PC-3 (cell line): ENCODE results near the gene C10orf143. TPM values are rescaled to one million over a fixed set of nuclear protein-coding genes. Genes with fewer than 3 reads are reported as not detected.

Experiments
- ATAC-seq: fragments of 200-7000 bp; cut with Tn5 transposase; 2 replicates; pipeline ENCODE4 v1.9.1; 2020; ENCODE audit warnings: mild to moderate bottlenecking, moderate library complexity
- BruUV-seq: library from RNA; stranded (reverse); fragments of 400-500 nt; replicated peaks from 2 replicates; lab custom pipeline; 2021; lab: Mats Ljungman, UMichigan
- CTCF ChIA-PET: fragments of 300-600 bp; sonication (Branson Sonifier 250); formaldehyde crosslinking; loops from one replicate; lab custom pipeline; 2022; ENCODE audit warnings: antibody characterized with exemption; lab: Charles Lee
- POLR2A ChIA-PET: fragments of 300-600 bp; sonication (Branson Sonifier 250); formaldehyde crosslinking; loops from one replicate; lab custom pipeline; 2022; ENCODE audit warnings: antibody characterized with exemption; ENCODE audit not compliant: unreplicated experiment; lab: Charles Lee
- DNase-seq: peaks from one replicate; pipeline ENCODE4 v3.0.0-alpha.2; 2015
- H2AFZ ChIP-seq: fragments of 300-600 bp; sonication (generic); 2 replicates; pipeline ENCODE4 v1.6.0; 2016; ENCODE audit warnings: antibody characterized with exemption, low read length
- H3F3A ChIP-seq: fragments of 300-600 bp; sonication (generic); one replicate; pipeline ENCODE4 v1.6.0; 2017; ENCODE audit warnings: antibody characterized with exemption, low read length, control low read depth, mild to moderate bottlenecking; ENCODE audit not compliant: unreplicated experiment
- H3K27ac ChIP-seq: fragments of 300-600 bp; sonication (generic); 2 replicates; pipeline ENCODE4 v1.5.1; 2016; ENCODE audit warnings: mild to moderate bottlenecking, low read length
- H3K27me3 ChIP-seq: fragments of 300-600 bp; sonication (generic); 2 replicates; pipeline ENCODE4 v1.6.1; 2016; ENCODE audit warnings: low read length, mixed read lengths
- H3K36me3 ChIP-seq: fragments of 300-600 bp; sonication (generic); 2 replicates; pipeline ENCODE4 v1.6.1; 2016; ENCODE audit warnings: low read depth, mixed run types, low read length, mixed read lengths
- H3K4me1 ChIP-seq: fragments of 300-600 bp; sonication (generic); 2 replicates; pipeline ENCODE4 v1.5.1; 2016; ENCODE audit warnings: low read length; ENCODE audit not compliant: insufficient read depth
- H3K4me2 ChIP-seq: fragments of 300-600 bp; sonication (generic); 2 replicates; pipeline ENCODE4 v1.6.0; 2016; ENCODE audit warnings: low read length
- H3K4me3 ChIP-seq: fragments of 300-600 bp; sonication (generic); 2 replicates; pipeline ENCODE4 v1.5.1; 2016; ENCODE audit warnings: mild to moderate bottlenecking, low read length, mixed read lengths
- H3K79me2 ChIP-seq: fragments of 300-600 bp; sonication (generic); 2 replicates; pipeline ENCODE4 v1.6.1; 2017; ENCODE audit warnings: low read length, mixed read lengths
- H3K9ac ChIP-seq: fragments of 300-600 bp; sonication (generic); 2 replicates; pipeline ENCODE4 v1.6.0; 2016; ENCODE audit warnings: mild to moderate bottlenecking, low read length
- H3K9me2 ChIP-seq: fragments of 300-600 bp; sonication (generic); replicated peaks from 2 replicates; pipeline ENCODE4 v1.6.1; 2016; ENCODE audit warnings: mixed run types, low read length, mixed read lengths
- H3K9me3 ChIP-seq: fragments of 300-600 bp; sonication (generic); 2 replicates; pipeline ENCODE4 v1.6.1; 2016; ENCODE audit warnings: low read length, mixed read lengths
- H4K20me1 ChIP-seq: fragments of 300-600 bp; sonication (generic); 2 replicates; pipeline ENCODE4 v1.6.1; 2016; ENCODE audit warnings: low read length, mixed read lengths
- CTCF ChIP-seq: fragments of 300-600 bp; sonication (generic); conservative IDR thresholded peaks from 2 replicates; pipeline ENCODE4 v1.5.1; 2017; ENCODE audit warnings: antibody characterized with exemption, low read depth, mild to moderate bottlenecking, low read length
- EZH2 ChIP-seq: fragments of 300-600 bp; sonication (generic); IDR thresholded peaks from one replicate; pipeline ENCODE4 v1.6.1; 2017; ENCODE audit warnings: antibody characterized with exemption, mild to moderate bottlenecking, low read length; ENCODE audit not compliant: unreplicated experiment
- EZH2phosphoT487 ChIP-seq: fragments of 300-600 bp; sonication (generic); IDR thresholded peaks from 2 replicates; pipeline ENCODE4 v1.6.1; 2018; ENCODE audit warnings: mild to moderate bottlenecking, antibody characterized with exemption, low read length, borderline replicate concordance
- intact Hi-C: fragments of 100-400 bp; cut with micrococcal nuclease; formaldehyde crosslinking; loops from 2 replicates; pipeline ENCODE4 v1.9.0; 2023
- total RNA-seq: library from RNA; depleted of rRNA; stranded (reverse); fragments of >200 nt; gene quantifications from 2 replicates; pipeline ENCODE4 v1.2.3, GENCODE V29; 2014

C10orf143 gene
- total RNA-seq, 1 experiment from 2014 or later = not detected

- Histone ChIP-seq H3K9me2 (no peaks in the 10 kb centered on the region), H3K79me2 (no peaks in the 10 kb centered on the region), H3K27ac (no peak overlapping the region), H3K4me3 (no peak overlapping the region), H2AFZ (no peak overlapping the region), H3K4me1 (peaks cover 18% of the 10 kb centered on the region), H3K36me3 (no peaks in the 10 kb centered on the region), H4K20me1 (no peaks in the 10 kb centered on the region), H3K4me2 (no peak overlapping the region), H3K27me3 (no peaks in the 10 kb centered on the region), H3F3A (no peaks in the 10 kb centered on the region), H3K9me3 (no peaks in the 10 kb centered on the region), H3K9ac (no peak overlapping the region)
- DNase-seq (peak; percentile 11), ATAC-seq (no peak)
- POLR2A ChIA-PET = no interaction called here
- CTCF ChIA-PET = no interaction called here
- TF ChIP-seq EZH2phosphoT487 (no peak), CTCF (no peak), EZH2 (no peak)
- BruUV-seq = no TSS peak
- intact Hi-C loops = no loop called here
These were observed 87.0 kb downstream of the C10orf143 start for GRCh38 chr10:130023454-130024230.

GRCh38 chr10:130022511-130023299 is 87.9 kb downstream of the C10orf143 start:
- H3K9ac ChIP-seq = no peak overlapping the region
- H3K9me2 ChIP-seq = no peaks in the 10 kb centered on the region
- H2AFZ ChIP-seq = no peak overlapping the region
- H3K9me3 ChIP-seq = no peaks in the 10 kb centered on the region
- intact Hi-C loops = no loop called here
- ChIA-PET POLR2A (no interaction called here), CTCF (no interaction called here)
- ATAC-seq (peak; percentile 70), DNase-seq (peak; percentile 69)
- no peaks in the 10 kb centered on the region for H3K79me2 ChIP-seq
- H3K4me3 ChIP-seq = no peak overlapping the region
- peak overlapping the region; percentile 22; the same call in 1 of the 2 replicates for H3K4me2 ChIP-seq
- no TSS peak for BruUV-seq
- H4K20me1 ChIP-seq = no peaks in the 10 kb centered on the region
- no peaks in the 10 kb centered on the region for H3K36me3 ChIP-seq
- no peaks in the 10 kb centered on the region for H3F3A ChIP-seq
- TF ChIP-seq CTCF (no peak), EZH2phosphoT487 (no peak)
- peak overlapping the region; percentile 51 for H3K27ac ChIP-seq
- peaks cover 18% of the 10 kb centered on the region for H3K4me1 ChIP-seq
- no peaks in the 10 kb centered on the region for H3K27me3 ChIP-seq
